GM10266 (cell line): ENCODE data around the gene GOLT1A.

ENCODE experiments used
- DNase-seq: peaks from one replicate; pipeline ENCODE4 v3.0.0; 2012; ENCODE audit errors: extremely low spot score
- CTCF ChIP-seq: IDR thresholded peaks from 2 replicates; pipeline ENCODE4 v1.5.1; 2012; ENCODE audit warnings: mild to moderate bottlenecking, low read depth; ENCODE audit not compliant: control insufficient read depth, insufficient read depth; ENCODE audit errors: missing control alignments

The GOLT1A gene

GRCh38 chr1:204176049-204176448 lies 37.7 kb downstream of the GOLT1A start:
- no peak for TF ChIP-seq CTCF
- DNase-seq: no peak

- DNase-seq: no peak
- TF ChIP-seq CTCF: no peak
These were observed 38.8 kb downstream of the GOLT1A start for GRCh38 chr1:204174958-204175357.

GRCh38 chr1:204172404-204173029 lies 41.3 kb downstream of the GOLT1A start:
- DNase-seq: no peak
- TF ChIP-seq CTCF: no peak

- no peak for DNase-seq
- no peak for TF ChIP-seq CTCF
These were observed 42.0 kb downstream of the GOLT1A start for GRCh38 chr1:204171751-204172178.

- no peak for DNase-seq
- no peak for TF ChIP-seq CTCF
These were observed 43.2 kb downstream of the GOLT1A start for GRCh38 chr1:204170494-204171155.

GRCh38 chr1:204169858-204170257 lies 43.9 kb downstream of the GOLT1A start:
- no peak for TF ChIP-seq CTCF
- DNase-seq: no peak

GRCh38 chr1:204167730-204168129 lies 46.1 kb downstream of the GOLT1A start:
- DNase-seq: no peak
- no peak for TF ChIP-seq CTCF
